CD4-positive, alpha-beta T cell (primary cell): ENCODE data around the gene CEBPE. TPM values are rescaled to one million over a fixed set of nuclear protein-coding genes. Genes with fewer than 3 reads are reported as not detected.

Experiments
- ATAC-seq: fragments of 200-7000 bp; cut with Tn5 transposase; one replicate; pipeline ENCODE4 v1.10.0; 2022; ENCODE audit warnings: mild to moderate bottlenecking; ENCODE audit not compliant: poor library complexity
- CTCF ChIA-PET: fragments of 350-600 bp; sonication (Branson Sonifier 250); formaldehyde crosslinking; loops from one replicate; lab custom pipeline; 2021; ENCODE audit warnings: antibody characterized with exemption, inconsistent platforms; lab: Charles Lee
- POLR2A ChIA-PET: fragments of 350-600 bp; sonication (Branson Sonifier 250); formaldehyde crosslinking; loops from one replicate; lab custom pipeline; 2021; ENCODE audit warnings: antibody characterized with exemption, inconsistent platforms; lab: Charles Lee
- DNase-seq, 14 experiments: peaks; one replicate each; pipeline ENCODE4 v3.0.0-alpha.2; 2013 to 2020; ENCODE audit warnings: mixed read lengths in 2 of 14
- H3K27ac ChIP-seq, 2 donors: one replicate each; pipeline versions ENCODE4 v1.5.1 to v1.7.0; 2013; ENCODE audit warnings: low read length in 2 of 2, low read depth in 1 of 2, mild to moderate bottlenecking in 1 of 2
- H3K27me3 ChIP-seq, 2 experiments: 1 replicate in 1 of 2; 2 replicates in 1 of 2; pipeline versions ENCODE4 v1.6.1 to v1.7.0; 2013; ENCODE audit warnings: low read length in 2 of 2, control low read depth in 1 of 2, mild to moderate bottlenecking in 1 of 2, moderate library complexity in 1 of 2; ENCODE audit not compliant: insufficient read depth in 2 of 2, control insufficient read depth in 1 of 2
- H3K36me3 ChIP-seq: one replicate; pipeline ENCODE4 v1.6.1; 2013; ENCODE audit warnings: low read length, control low read depth; ENCODE audit not compliant: insufficient read depth
- H3K4me1 ChIP-seq: one replicate; pipeline ENCODE4 v1.6.1; 2013; ENCODE audit warnings: low read length, control low read depth; ENCODE audit not compliant: insufficient read depth
- H3K4me3 ChIP-seq: one replicate; pipeline ENCODE4 v1.5.1; 2013; ENCODE audit warnings: mild to moderate bottlenecking, low read length, moderate library complexity
- H3K9me3 ChIP-seq, 2 experiments: 1 replicate in 1 of 2; 2 replicates in 1 of 2; pipeline versions ENCODE4 v1.6.1 to v1.7.0; 2013; ENCODE audit warnings: low read length in 2 of 2, mild to moderate bottlenecking in 2 of 2, control low read depth in 1 of 2, moderate library complexity in 1 of 2; ENCODE audit not compliant: control insufficient read depth in 1 of 2, insufficient read depth in 1 of 2
- H3K27ac Mint-ChIP-seq: one replicate; pipeline ENCODE4 v1.8.0; 2020; ENCODE audit warnings: mixed read lengths
- H3K27me3 Mint-ChIP-seq: one replicate; pipeline ENCODE4 v1.8.0; 2021; ENCODE audit warnings: mixed read lengths
- H3K36me3 Mint-ChIP-seq: one replicate; pipeline ENCODE4 v1.8.0; 2021; ENCODE audit warnings: low read depth, mixed read lengths
- H3K4me1 Mint-ChIP-seq: one replicate; pipeline ENCODE4 v1.8.0; 2021; ENCODE audit warnings: low read depth, mixed read lengths
- H3K4me3 Mint-ChIP-seq: one replicate; pipeline ENCODE4 v1.8.0; 2020; ENCODE audit warnings: mild to moderate bottlenecking, mixed read lengths
- H3K9me3 Mint-ChIP-seq: one replicate; pipeline ENCODE4 v1.8.0; 2020; ENCODE audit warnings: mixed read lengths
- intact Hi-C, 2 experiments: fragments of 100-400 bp; cut with DNase I in 1 of 2; cut with micrococcal nuclease in 1 of 2; formaldehyde crosslinking; loops; one replicate each; pipeline versions ENCODE4 v1.15.1 to v1.9.0; 2023 to 2025; cut with DNase I, micrococcal nuclease
- total RNA-seq, 174 experiments: library from RNA in 2 of 174; stranded (reverse) in 2 of 174; gene quantifications; one replicate each; pipeline ENCODE4 v1.2.3 and lab custom pipeline; 2021 to 2026
- TF ChIP-seq, protein P1 (sequence below): fragments of 200-600 bp; IDR thresholded peaks from one replicate; pipeline ENCODE4 v1.8.0; 2022; ENCODE audit warnings: antibody characterized with exemption, mild to moderate bottlenecking

The CEBPE gene
- total RNA-seq, 2 experiments from 2014 or later, result not detected

DNA sequence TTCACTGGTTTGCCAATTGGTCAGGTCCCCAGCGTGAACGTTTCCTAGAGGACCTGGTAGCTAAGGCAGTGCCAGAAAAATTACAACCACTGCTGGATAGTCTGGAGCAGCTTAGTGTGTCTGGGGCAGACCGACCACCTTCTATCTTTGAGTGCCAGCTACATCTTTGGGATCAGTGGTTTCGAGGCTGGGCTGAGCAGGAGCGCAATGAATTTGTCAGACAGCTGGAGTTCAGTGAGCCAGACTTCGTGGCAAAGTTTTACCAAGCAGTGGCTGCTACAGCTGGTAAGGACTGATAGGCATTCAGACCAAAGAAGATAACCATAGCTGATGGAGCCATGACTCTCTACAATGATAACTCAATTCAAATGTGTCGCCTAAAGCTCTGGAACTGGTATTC is 21.3 kb downstream of the CEBPE start:
- DNase-seq, result no peak
- no peak overlapping the region for H3K27ac Mint-ChIP-seq
- no peak overlapping the region for H3K27ac ChIP-seq
- no peaks in the 10 kb centered on the region for H3K9me3 Mint-ChIP-seq
- ATAC-seq, result no peak
- ChIA-PET POLR2A (interaction anchor here (1.6 to 5.0 kb wide), 2 partner anchors 12 to 21 kb away, joined by 4 to 135 read pairs; partner anchors contain the start of gene CEBPE), CTCF (interaction anchor here (1.9 to 4.4 kb wide), 2 partner anchors 23 to 29 kb away, joined by 4 to 32 read pairs; no protein-coding TSS in a partner anchor)
- peaks cover 29% of the 10 kb centered on the region for H3K4me1 ChIP-seq
- H3K27me3 ChIP-seq, result no peaks in the 10 kb centered on the region
- H3K36me3 Mint-ChIP-seq, result peaks cover 34% of the 10 kb centered on the region
- intact Hi-C loops, result loop anchor here (2.0 to 10.0 kb wide), 6 partner anchors 21 to 467 kb away; partner anchors contain the start of genes HOMEZ (in 2 of the 2), AP1G2 (in 1 of the 2), CEBPE (in 1 of the 2) and OXA1L (in 1 of the 2)
- H3K36me3 ChIP-seq, result peaks cover 27% of the 10 kb centered on the region
- H3K4me3 Mint-ChIP-seq, result peak overlapping the region; percentile 7
- peaks cover 41% of the 10 kb centered on the region for H3K4me1 Mint-ChIP-seq
- H3K9me3 ChIP-seq, result no peaks in the 10 kb centered on the region
- H3K4me3 ChIP-seq, result no peak overlapping the region
- TF ChIP-seq, protein P1, sequence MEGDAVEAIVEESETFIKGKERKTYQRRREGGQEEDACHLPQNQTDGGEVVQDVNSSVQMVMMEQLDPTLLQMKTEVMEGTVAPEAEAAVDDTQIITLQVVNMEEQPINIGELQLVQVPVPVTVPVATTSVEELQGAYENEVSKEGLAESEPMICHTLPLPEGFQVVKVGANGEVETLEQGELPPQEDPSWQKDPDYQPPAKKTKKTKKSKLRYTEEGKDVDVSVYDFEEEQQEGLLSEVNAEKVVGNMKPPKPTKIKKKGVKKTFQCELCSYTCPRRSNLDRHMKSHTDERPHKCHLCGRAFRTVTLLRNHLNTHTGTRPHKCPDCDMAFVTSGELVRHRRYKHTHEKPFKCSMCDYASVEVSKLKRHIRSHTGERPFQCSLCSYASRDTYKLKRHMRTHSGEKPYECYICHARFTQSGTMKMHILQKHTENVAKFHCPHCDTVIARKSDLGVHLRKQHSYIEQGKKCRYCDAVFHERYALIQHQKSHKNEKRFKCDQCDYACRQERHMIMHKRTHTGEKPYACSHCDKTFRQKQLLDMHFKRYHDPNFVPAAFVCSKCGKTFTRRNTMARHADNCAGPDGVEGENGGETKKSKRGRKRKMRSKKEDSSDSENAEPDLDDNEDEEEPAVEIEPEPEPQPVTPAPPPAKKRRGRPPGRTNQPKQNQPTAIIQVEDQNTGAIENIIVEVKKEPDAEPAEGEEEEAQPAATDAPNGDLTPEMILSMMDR, result no peak
- no peaks in the 10 kb centered on the region for H3K27me3 Mint-ChIP-seq

DNA sequence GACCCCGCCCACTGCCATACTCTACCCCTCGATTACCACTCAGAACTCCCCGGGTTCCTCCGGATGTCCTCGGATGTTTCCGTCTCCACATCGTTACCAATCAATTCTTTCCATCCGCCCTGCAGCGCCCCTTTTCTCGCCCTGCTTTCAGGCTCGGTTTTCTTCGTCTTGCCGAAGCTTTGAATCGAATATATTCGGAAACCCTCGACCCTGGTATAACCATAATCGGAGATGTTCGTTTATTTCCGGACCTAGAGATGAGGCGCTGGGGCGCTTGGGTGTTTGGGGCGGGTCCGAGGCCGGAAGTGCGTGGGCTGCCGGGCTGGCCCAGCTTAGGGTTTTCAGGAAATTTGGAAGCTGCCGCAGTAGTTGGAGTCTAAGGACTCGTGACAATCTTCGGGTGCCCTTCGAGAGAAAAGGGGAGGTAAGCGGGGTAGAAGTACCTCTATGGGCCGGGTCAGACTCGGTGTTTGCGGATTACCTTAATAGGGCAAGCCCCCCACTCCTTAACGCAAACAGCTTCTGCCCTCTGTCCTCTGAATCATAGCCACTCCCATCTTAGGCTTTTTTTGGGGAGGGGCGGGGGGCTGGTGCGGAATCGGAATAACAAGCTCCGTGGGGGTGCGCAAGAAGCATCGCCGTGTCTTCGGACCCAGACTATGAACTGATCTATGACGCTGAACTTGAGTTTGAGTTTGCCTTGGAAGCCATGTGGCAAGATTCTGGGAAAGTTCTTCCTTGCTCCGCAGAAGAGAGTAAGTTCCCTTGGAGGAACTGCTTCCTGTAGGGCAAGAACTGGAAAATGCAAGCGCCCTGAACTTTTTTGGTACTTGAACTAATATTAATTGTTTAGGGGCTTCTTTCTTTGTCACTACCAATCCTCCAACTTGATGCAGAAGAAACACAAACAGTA is 23.6 kb downstream of the CEBPE start, which contains the start of gene C14orf119:
C14orf119 (plus strand) TSS at position 310 of the 913 bp plus-strand sequence. CDS start 2,154 bp downstream, outside the sequence.
- Mint-ChIP-seq H3K4me1 (peaks cover 46% of the 10 kb centered on the region), H3K27me3 (no peaks in the 10 kb centered on the region), H3K27ac (no peak within 1 kb of the TSS), H3K36me3 (peaks cover 48% of the 10 kb centered on the region), H3K9me3 (no peaks in the 10 kb centered on the region), H3K4me3 (no peak within 1 kb of the TSS)
- H3K9me3 ChIP-seq, result no peaks in the 10 kb centered on the region
- no peaks in the 10 kb centered on the region for H3K27me3 ChIP-seq
- H3K36me3 ChIP-seq, result peaks cover 47% of the 10 kb centered on the region
- H3K4me3 ChIP-seq, result peak within 1 kb of the TSS; percentile 81
- CTCF ChIA-PET, result interaction anchor here (0.6 to 4.4 kb wide), 19 partner anchors 14 to 1372 kb away, joined by 3 to 32 read pairs (median 5); partner anchors contain the start of genes AJUBA, CDH24 and PRMT5
- ATAC-seq (peak; percentile 85), DNase-seq (peak in 12 of 14 experiments; percentile 99 to 100 (median 100))
- TF ChIP-seq, protein P1, result no peak
- POLR2A ChIA-PET, result interaction anchor here (0.5 to 5.0 kb wide), 61 partner anchors 9 to 1790 kb away, joined by 3 to 135 read pairs (median 4); partner anchors contain the start of genes AJUBA, CDH24, CEBPE and CHD8
- peak within 1 kb of the TSS; percentile 96 to 97 for H3K27ac ChIP-seq
- intact Hi-C loops, result loop anchor here (1.0 to 10.0 kb wide), 8 partner anchors 23 to 469 kb away; partner anchors contain the start of genes HOMEZ (in 2 of the 2), AP1G2 (in 1 of the 2), CEBPE (in 1 of the 2) and OXA1L (in 1 of the 2)
- peaks cover 29% of the 10 kb centered on the region for H3K4me1 ChIP-seq

GRCh38 chr14:23094666-23095195 is 24.3 kb downstream of the CEBPE start, which contains the start of gene ACIN1:
Gene ACIN1 (minus strand): TSS chr14:23095136. CDS start chr14:23095112, 24 bp downstream.
- Mint-ChIP-seq H3K36me3 (peaks cover 52% of the 10 kb centered on the region), H3K4me1 (peaks cover 47% of the 10 kb centered on the region), H3K27me3 (no peaks in the 10 kb centered on the region), H3K4me3 (no peak within 1 kb of the TSS), H3K9me3 (no peaks in the 10 kb centered on the region), H3K27ac (no peak within 1 kb of the TSS)
- H3K9me3 ChIP-seq, result no peaks in the 10 kb centered on the region
- TF ChIP-seq, protein P1, result no peak
- ChIA-PET POLR2A (interaction anchor here (0.6 to 5.0 kb wide), 56 partner anchors 9 to 1789 kb away, joined by 3 to 135 read pairs (median 4); partner anchors contain the start of genes AJUBA, CDH24, CEBPE and CHD8), CTCF (interaction anchor here (0.6 to 4.4 kb wide), 17 partner anchors 14 to 1120 kb away, joined by 3 to 32 read pairs (median 5); partner anchors contain the start of genes AJUBA, CDH24 and PRMT5)
- H3K4me3 ChIP-seq, result peak within 1 kb of the TSS; percentile 81
- intact Hi-C loops, result loop anchor here (1.0 to 10.0 kb wide), 7 partner anchors 24 to 470 kb away; partner anchors contain the start of genes HOMEZ (in 2 of the 2), AP1G2 (in 1 of the 2), OXA1L (in 1 of the 2) and PABPN1 (in 1 of the 2)
- peaks cover 29% of the 10 kb centered on the region for H3K4me1 ChIP-seq
- no peaks in the 10 kb centered on the region for H3K27me3 ChIP-seq
- H3K36me3 ChIP-seq, result peaks cover 54% of the 10 kb centered on the region
- ATAC-seq (peak; percentile 27), DNase-seq (peak; percentile 49 to 99 (median 70))
- H3K27ac ChIP-seq, result peak within 1 kb of the TSS; percentile 96 to 97
